Loucy (cell line): ENCODE results near the gene CYP2U1.
"Not testable (repeated sequence)": the region's sequence is repeated elsewhere in the genome, so short reads cannot be mapped to it uniquely, and the experiment has no call there.

Experiments used
- H2AFZ ChIP-seq: fragments of 200-600 bp; sonication (generic); 2 replicates; pipeline ENCODE4 v1.6.0; 2016; ENCODE audit warnings: antibody characterized with exemption, mild to moderate bottlenecking, low read length, moderate library complexity
- H3F3A ChIP-seq: fragments of 200-600 bp; 2 replicates; pipeline ENCODE4 v1.6.0; 2016; ENCODE audit warnings: antibody characterized with exemption, low read depth, mild to moderate bottlenecking
- H3K27me3 ChIP-seq: fragments of 200-600 bp; sonication (generic); 2 replicates; pipeline ENCODE4 v1.6.1; 2014; ENCODE audit warnings: low read length, mild to moderate bottlenecking; ENCODE audit not compliant: insufficient read depth, poor library complexity, severe bottlenecking
- H3K36me3 ChIP-seq: fragments of 200-600 bp; sonication (generic); 2 replicates; pipeline ENCODE4 v1.6.1; 2016; ENCODE audit warnings: low read length; ENCODE audit not compliant: insufficient read depth
- H3K4me1 ChIP-seq: fragments of 200-600 bp; sonication (generic); 2 replicates; pipeline ENCODE4 v1.5.1; 2014; ENCODE audit warnings: low read length, mild to moderate bottlenecking; ENCODE audit not compliant: insufficient read depth, poor library complexity, severe bottlenecking
- H3K4me2 ChIP-seq: fragments of 200-600 bp; sonication (generic); 2 replicates; pipeline ENCODE4 v1.6.0; 2014; ENCODE audit warnings: antibody characterized with exemption, low read length, low read depth, mild to moderate bottlenecking; ENCODE audit not compliant: poor library complexity, severe bottlenecking
- H3K4me3 ChIP-seq: fragments of 200-600 bp; sonication (generic); 2 replicates; pipeline ENCODE4 v1.5.1; 2014; ENCODE audit warnings: low read length, mild to moderate bottlenecking, mixed read lengths; ENCODE audit not compliant: poor library complexity, severe bottlenecking
- H3K79me2 ChIP-seq: fragments of 200-600 bp; sonication (generic); 2 replicates; pipeline ENCODE4 v1.6.1; 2014; ENCODE audit warnings: low read length; ENCODE audit not compliant: insufficient read depth
- H3K9ac ChIP-seq: fragments of 200-600 bp; sonication (generic); 2 replicates; pipeline ENCODE4 v1.6.0; 2014; ENCODE audit warnings: mild to moderate bottlenecking, low read depth, low read length, moderate library complexity; ENCODE audit not compliant: poor library complexity, severe bottlenecking
- H3K9me2 ChIP-seq: fragments of 200-600 bp; sonication (generic); replicated peaks from 2 replicates; pipeline ENCODE4 v1.6.1; 2016; ENCODE audit warnings: low read depth, low read length, mixed read lengths
- H3K9me3 ChIP-seq: fragments of 200-600 bp; sonication (generic); 2 replicates; pipeline ENCODE4 v1.6.1; 2014; ENCODE audit warnings: mild to moderate bottlenecking, antibody characterized with exemption, low read length, low read depth; ENCODE audit not compliant: insufficient read depth
- H4K20me1 ChIP-seq: fragments of 200-600 bp; sonication (generic); 2 replicates; pipeline ENCODE4 v1.6.0; 2014; ENCODE audit warnings: antibody characterized with exemption, low read length, mild to moderate bottlenecking; ENCODE audit not compliant: insufficient read depth, poor library complexity, severe bottlenecking
- EZH2phosphoT487 ChIP-seq: fragments of 200-600 bp; IDR thresholded peaks from 2 replicates; pipeline ENCODE4 v1.6.1; 2018; ENCODE audit warnings: antibody characterized with exemption, mild to moderate bottlenecking, moderate library complexity, borderline replicate concordance
- TF ChIP-seq, protein P1 (sequence below): fragments of 200-600 bp; sonication (generic); conservative IDR thresholded peaks from 2 replicates; pipeline ENCODE4 v1.5.1; 2014; ENCODE audit warnings: mild to moderate bottlenecking, antibody characterized with exemption, low read length

CYP2U1 gene

DNA sequence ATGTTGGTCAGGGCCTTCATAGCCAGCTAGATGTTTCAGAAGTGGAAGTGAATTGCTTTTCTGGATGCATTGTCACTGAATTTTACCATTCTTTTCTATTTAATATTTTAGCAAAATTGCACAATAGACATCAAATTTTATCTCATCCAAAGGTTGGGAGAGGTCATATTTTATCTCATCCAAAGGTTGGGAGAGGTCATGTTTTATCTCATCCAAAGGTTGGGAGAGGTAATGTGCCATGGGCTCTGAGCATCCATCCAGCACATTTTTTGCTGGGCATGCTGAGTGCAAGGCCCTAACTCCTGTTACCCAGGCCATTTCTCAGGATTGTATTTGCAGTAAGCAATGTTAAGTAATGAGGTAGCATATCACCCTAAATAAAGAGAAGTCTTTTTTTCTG is 14.7 kb upstream of the CYP2U1 start:
- Histone ChIP-seq H3K9ac (no peak overlapping the region), H3K4me1 (no peaks in the 10 kb centered on the region), H3K9me2 (no peaks in the 10 kb centered on the region), H3F3A (no peaks in the 10 kb centered on the region), H2AFZ (no peak overlapping the region), H3K79me2 (no peaks in the 10 kb centered on the region), H3K27me3 (no peaks in the 10 kb centered on the region), H3K9me3 (0 out of 2 replicates have a peak, but pooled peaks cover 3% of the 10 kb centered on the region), H3K4me3 (no peak overlapping the region), H3K36me3 (no peaks in the 10 kb centered on the region), H3K4me2 (no peak overlapping the region), H4K20me1 (no peaks in the 10 kb centered on the region)
- TF ChIP-seq EZH2phosphoT487, result no peak
- TF ChIP-seq, protein P1, sequence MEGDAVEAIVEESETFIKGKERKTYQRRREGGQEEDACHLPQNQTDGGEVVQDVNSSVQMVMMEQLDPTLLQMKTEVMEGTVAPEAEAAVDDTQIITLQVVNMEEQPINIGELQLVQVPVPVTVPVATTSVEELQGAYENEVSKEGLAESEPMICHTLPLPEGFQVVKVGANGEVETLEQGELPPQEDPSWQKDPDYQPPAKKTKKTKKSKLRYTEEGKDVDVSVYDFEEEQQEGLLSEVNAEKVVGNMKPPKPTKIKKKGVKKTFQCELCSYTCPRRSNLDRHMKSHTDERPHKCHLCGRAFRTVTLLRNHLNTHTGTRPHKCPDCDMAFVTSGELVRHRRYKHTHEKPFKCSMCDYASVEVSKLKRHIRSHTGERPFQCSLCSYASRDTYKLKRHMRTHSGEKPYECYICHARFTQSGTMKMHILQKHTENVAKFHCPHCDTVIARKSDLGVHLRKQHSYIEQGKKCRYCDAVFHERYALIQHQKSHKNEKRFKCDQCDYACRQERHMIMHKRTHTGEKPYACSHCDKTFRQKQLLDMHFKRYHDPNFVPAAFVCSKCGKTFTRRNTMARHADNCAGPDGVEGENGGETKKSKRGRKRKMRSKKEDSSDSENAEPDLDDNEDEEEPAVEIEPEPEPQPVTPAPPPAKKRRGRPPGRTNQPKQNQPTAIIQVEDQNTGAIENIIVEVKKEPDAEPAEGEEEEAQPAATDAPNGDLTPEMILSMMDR, result no peak

DNA sequence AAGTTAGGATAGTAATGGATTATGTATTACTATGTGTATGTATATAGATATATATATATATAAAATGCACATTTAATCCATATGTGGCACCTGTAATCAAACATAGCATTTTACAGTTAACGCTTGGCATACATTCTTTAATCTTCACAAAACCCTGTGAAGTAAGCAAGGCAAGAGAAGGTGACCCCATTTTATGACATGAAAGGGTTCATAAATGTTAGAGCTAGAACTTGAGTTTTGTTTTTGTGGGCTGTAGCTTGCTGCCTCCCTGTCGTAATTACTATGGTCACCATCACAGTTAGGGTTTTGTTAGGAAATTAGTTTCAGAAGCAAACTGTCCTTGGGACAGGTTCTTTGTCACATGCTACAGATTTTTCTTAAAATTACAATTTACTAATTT is 13.8 kb upstream of the CYP2U1 start:
- H2AFZ ChIP-seq, result no peak overlapping the region
- no peaks in the 10 kb centered on the region for H3K4me1 ChIP-seq
- H3K4me2 ChIP-seq, result no peak overlapping the region
- H3K9ac ChIP-seq, result no peak overlapping the region
- TF ChIP-seq, protein P1, result no peak
- TF ChIP-seq EZH2phosphoT487, result no peak
- no peaks in the 10 kb centered on the region for H3K79me2 ChIP-seq
- H3K36me3 ChIP-seq, result no peaks in the 10 kb centered on the region
- H4K20me1 ChIP-seq, result no peaks in the 10 kb centered on the region
- H3K27me3 ChIP-seq, result no peaks in the 10 kb centered on the region
- 0 out of 2 replicates have a peak, but pooled peaks cover 3% of the 10 kb centered on the region for H3K9me3 ChIP-seq
- H3K4me3 ChIP-seq, result no peak overlapping the region
- H3F3A ChIP-seq, result no peaks in the 10 kb centered on the region
- H3K9me2 ChIP-seq, result no peaks in the 10 kb centered on the region

DNA sequence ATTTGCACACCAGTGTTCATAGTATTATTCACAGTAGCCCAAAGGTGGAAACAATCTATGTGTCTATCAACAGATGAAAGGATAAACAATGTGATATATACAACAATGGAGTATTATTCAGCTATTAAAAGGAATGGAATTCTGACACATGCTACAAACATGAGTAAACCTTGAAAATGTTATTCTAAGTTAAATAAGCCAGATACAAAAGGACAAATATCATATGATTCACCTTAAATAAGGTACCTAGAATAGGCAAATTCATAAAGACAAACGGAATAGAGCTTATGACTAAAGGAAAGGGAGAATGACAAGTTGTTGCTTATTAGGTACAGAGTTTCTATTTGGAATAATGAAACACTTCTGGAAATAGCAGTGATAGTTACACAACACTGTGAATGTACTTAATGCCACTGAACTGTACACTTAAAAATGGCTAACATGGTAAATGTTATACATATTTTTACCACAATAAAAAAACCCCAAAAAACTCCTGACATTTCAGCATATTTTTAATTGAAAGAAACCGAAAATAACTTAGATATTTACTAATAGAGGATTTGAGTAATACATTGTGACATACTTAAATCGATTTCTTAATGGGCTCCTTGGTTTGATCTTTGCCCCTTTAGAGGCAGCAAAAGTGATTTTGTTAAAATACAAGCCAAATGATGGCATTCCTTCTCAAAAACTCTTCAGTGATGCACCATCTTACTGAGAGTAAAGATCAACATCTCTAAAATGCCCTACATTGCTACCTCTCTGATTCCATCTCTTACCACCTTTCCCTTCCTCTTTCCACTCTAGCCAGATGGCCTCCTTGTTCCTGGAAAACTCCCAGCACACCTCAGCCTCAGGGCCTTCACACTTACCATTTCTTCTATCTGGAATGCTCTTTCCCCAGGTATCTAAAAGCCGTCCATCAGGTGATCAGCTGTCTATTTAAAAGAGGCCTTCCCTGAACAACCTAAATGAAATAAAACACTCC is 8.6 kb upstream of the CYP2U1 start:
- no peak overlapping the region for H2AFZ ChIP-seq
- no peaks in the 10 kb centered on the region for H3K79me2 ChIP-seq
- no peak overlapping the region for H3K9ac ChIP-seq
- H3K4me2 ChIP-seq, result no peak overlapping the region
- H3F3A ChIP-seq, result peaks cover 3% of the 10 kb centered on the region; the same call in 1 of the 2 replicates
- no peaks in the 10 kb centered on the region for H3K27me3 ChIP-seq
- H3K4me1 ChIP-seq, result no peaks in the 10 kb centered on the region
- H3K9me2 ChIP-seq, result no peaks in the 10 kb centered on the region
- no peak overlapping the region for H3K4me3 ChIP-seq
- TF ChIP-seq, protein P1, result no peak
- no peak for TF ChIP-seq EZH2phosphoT487
- H4K20me1 ChIP-seq, result no peaks in the 10 kb centered on the region
- 0 out of 2 replicates have a peak, but pooled peaks cover 3% of the 10 kb centered on the region for H3K9me3 ChIP-seq
- no peaks in the 10 kb centered on the region for H3K36me3 ChIP-seq

DNA sequence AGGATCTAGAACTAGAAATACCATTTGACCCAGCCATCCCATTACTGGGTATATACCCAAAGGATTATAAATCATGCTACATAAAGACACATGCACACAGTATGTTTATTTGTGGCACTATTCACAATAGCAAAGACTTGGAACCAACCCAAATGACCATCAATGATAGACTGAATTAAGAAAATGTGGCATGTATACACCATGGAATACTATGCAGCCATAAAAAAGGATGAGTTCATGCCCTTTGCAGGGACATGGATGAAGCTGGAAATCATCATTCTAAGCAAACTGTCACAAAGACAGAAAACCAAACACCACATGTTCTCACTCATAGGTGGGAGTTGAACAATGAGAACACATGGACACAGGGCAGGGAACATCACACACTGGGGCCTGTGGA is 5.6 kb upstream of the CYP2U1 start:
- H3K36me3 ChIP-seq, H3F3A ChIP-seq, H3K4me3 ChIP-seq, H3K4me1 ChIP-seq, H3K79me2 ChIP-seq, H3K9me2 ChIP-seq, H3K4me2 ChIP-seq, H2AFZ ChIP-seq, H3K27me3 ChIP-seq, H4K20me1 ChIP-seq, H3K9me3 ChIP-seq, H3K9ac ChIP-seq: not testable (repeated sequence)

DNA sequence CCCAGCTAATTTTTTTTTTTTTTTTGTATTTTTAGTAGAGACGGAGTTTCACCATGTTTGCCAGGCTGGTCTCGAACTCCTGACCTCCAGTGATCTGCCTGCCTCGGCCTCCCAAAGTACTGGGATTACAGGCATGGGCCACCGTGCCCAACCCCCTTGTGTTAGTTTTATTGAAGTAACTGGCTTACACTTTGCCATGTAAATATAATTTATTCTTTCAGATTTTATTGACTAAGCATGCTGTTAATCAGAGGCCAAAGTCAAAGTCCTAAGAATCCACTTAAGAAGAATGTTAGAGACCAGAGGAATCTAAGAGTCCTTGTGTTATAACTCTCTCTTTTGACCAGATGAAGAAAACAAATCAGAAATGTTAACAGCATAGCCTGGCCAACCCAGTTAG is 4.5 kb upstream of the CYP2U1 start:
- H3K79me2 ChIP-seq, H3K4me3 ChIP-seq, H3K4me1 ChIP-seq, H3K9me3 ChIP-seq, H3K36me3 ChIP-seq, H4K20me1 ChIP-seq, H3K9ac ChIP-seq, H2AFZ ChIP-seq, H3F3A ChIP-seq, H3K27me3 ChIP-seq, H3K4me2 ChIP-seq, H3K9me2 ChIP-seq: not testable (repeated sequence)
